Measurements from ENCODE around the gene KRTCAP3. TPM values are rescaled to one million over a fixed set of nuclear protein-coding genes. Genes with fewer than 3 reads are reported as not detected.
A peak's percentile ranks its signal among the peaks of the same experiment; 100 is the strongest.

KRTCAP3 gene
- total and polyA plus RNA-seq, 9 of the 15 experiments (the other 6 are each of a cell fraction or from before 2014, with no cell fraction given) = 0.24 to 1.4 (median 0.73) TPM

DNA sequence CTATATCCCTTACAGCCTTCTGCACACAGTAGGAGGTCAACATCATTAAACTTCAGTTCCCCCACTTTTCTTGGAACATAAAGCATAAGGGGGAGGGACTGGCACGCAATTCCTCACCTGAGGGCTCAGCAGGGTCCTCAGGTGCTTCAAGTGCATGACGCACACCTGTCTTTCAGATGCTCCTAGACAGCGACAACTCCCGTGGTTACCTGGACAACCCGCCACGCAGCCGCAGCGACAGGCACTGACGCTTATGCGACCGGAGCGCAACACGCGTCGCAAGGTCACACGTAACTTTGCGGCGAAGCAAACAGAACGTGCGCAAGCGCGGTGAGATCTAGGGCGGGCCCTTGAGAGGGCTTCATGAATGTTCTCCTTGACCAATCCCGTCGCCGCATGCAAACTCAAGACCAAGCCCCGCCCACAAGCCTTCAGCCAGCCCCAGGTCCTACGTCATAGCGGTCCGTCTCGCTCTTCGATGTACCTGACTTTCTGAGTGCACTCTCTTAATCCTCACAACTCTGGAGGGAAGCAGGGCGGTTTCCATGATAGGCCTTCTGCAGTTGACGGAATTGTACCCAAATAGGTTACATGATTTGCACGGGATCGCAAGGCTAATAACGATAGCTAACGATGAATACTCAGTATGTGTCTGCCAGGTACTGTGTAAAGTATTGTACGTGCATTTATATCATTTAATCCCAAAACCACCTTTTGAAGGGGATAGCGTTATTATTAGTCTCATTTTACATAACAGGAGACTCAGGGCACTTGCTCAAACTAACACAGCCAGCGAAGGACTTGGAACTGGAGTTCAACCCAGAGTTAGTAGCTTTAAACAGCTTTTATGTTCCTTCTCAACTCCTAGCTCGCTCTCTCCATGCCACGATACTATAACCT lies 47.6 kb downstream of the KRTCAP3 start, which contains the start of gene IFT172 (continued):
- TF ChIP-seq ZNF280A (IDR thresholded peaks at IDR 0.05; ENCODE audit: low read depth, partially characterized antibody) = no peak
- no peak for TF ChIP-seq ID3 (CRISPR knock-in tag; IDR thresholded peaks at IDR 0.05)
- TF ChIP-seq ID3 (tag; IDR thresholded peaks at IDR 0.05) = no peak; the same call in 1 of the 2 replicates
- no peak for TF ChIP-seq SNRNP70 (optimal IDR thresholded peaks at IDR 0.05; ENCODE audit: low read depth, low read length)
- no peak for TF ChIP-seq ZNF12 (CRISPR knock-in tag; IDR thresholded peaks at IDR 0.05)
- peak; percentile 99 for TF ChIP-seq MTA1 (IDR thresholded peaks at IDR 0.05; ENCODE audit: borderline replicate concordance)
- TF ChIP-seq TAL1 (IDR thresholded peaks at IDR 0.05) = no peak
- TF ChIP-seq RBM39 (optimal IDR thresholded peaks at IDR 0.05; ENCODE audit: low read depth, low read length) = no peak
- no peak for TF ChIP-seq ZNF146 (CRISPR knock-in tag; IDR thresholded peaks at IDR 0.05; ENCODE audit: unreplicated experiment)
- TF ChIP-seq SREBF1 (IDR thresholded peaks at IDR 0.05; ENCODE audit: borderline replicate concordance, low read depth, low read length) = no peak
- no peak for TF ChIP-seq BRF2 (IDR thresholded peaks at IDR 0.05; ENCODE audit: borderline replicate concordance, insufficient read depth, insufficient read length)
- TF ChIP-seq ZNF586 (CRISPR knock-in tag; conservative IDR thresholded peaks at IDR 0.05) = no peak
- TF ChIP-seq ZNF436 (CRISPR knock-in tag; IDR thresholded peaks at IDR 0.05) = no peak
- no peak for TF ChIP-seq NFATC3 (IDR thresholded peaks at IDR 0.05)
- TF ChIP-seq GTF2E2 (tag; IDR thresholded peaks at IDR 0.05) = no peak
- no peak for TF ChIP-seq ZNF354B (CRISPR knock-in tag; IDR thresholded peaks at IDR 0.05)
- no peak for TF ChIP-seq MYBL2 (IDR thresholded peaks at IDR 0.05; ENCODE audit: low read depth)
- no peak for TF ChIP-seq MYBL2 (CRISPR knock-in tag; IDR thresholded peaks at IDR 0.05; ENCODE audit: borderline replicate concordance)
- peak; percentile 77 for TF ChIP-seq RBBP5 (IDR thresholded peaks at IDR 0.05; ENCODE audit: borderline replicate concordance, insufficient read depth, low read length, poor library complexity, severe bottlenecking)
- no peak; the same call in 1 of the 2 replicates for TF ChIP-seq NFE2 (IDR thresholded peaks at IDR 0.05; ENCODE audit: low read depth)
- TF ChIP-seq ARHGAP35 (IDR thresholded peaks at IDR 0.05; ENCODE audit: partially characterized antibody) = no peak
- TF ChIP-seq FOXM1 (IDR thresholded peaks at IDR 0.05; ENCODE audit: low read depth) = no peak
- peak; percentile 35; the same call in 1 of the 2 replicates for TF ChIP-seq FOXM1 (CRISPR knock-in tag; IDR thresholded peaks at IDR 0.05; ENCODE audit: low read depth)
- TF ChIP-seq MEF2D (tag; conservative IDR thresholded peaks at IDR 0.05; ENCODE audit: low read depth) = no peak; the same call in 1 of the 2 replicates
